Urinary bladder (tissue), 4 donors: ENCODE measurements around the gene SH3RF1. TPM values are rescaled to one million over a fixed set of nuclear protein-coding genes. Genes with fewer than 3 reads are reported as not detected.

ENCODE experiments used
- DNase-seq: peaks from one replicate; pipeline ENCODE4 v3.0.0-alpha.2; 2015; ENCODE audit errors: extremely low spot score
- H3K27ac ChIP-seq: one replicate; pipeline ENCODE4 v1.5.1; 2013; ENCODE audit warnings: low read depth, mild to moderate bottlenecking, moderate library complexity
- H3K36me3 ChIP-seq: one replicate; pipeline ENCODE4 v1.6.1; 2013; ENCODE audit warnings: mild to moderate bottlenecking, moderate library complexity; ENCODE audit not compliant: insufficient read depth
- H3K4me1 ChIP-seq: one replicate; pipeline ENCODE4 v1.6.1; 2013; ENCODE audit warnings: mild to moderate bottlenecking, moderate library complexity; ENCODE audit not compliant: insufficient read depth
- H3K4me3 ChIP-seq: one replicate; pipeline ENCODE4 v1.5.1; 2013; ENCODE audit warnings: low read depth, low read length
- WGBS: extraction: QIAGEN DNeasy Blood & Tissue Kit; methylation state at CpG from one replicate; pipeline ENCODE4 v1.1.7; 2013; 5-methylcytosine and 5-hydroxymethylcytosine counted together
- polyA plus RNA-seq: library from polyadenylated mRNA; stranded (reverse); fragments of 200-250 nt; gene quantifications from one replicate; pipeline ENCODE4 v1.2.3, GENCODE V29; 2013
- total RNA-seq: library from RNA; depleted of rRNA; stranded (reverse); fragments of >200 nt; gene quantifications from one replicate; pipeline ENCODE4 v1.2.3, GENCODE V29; 2014
- donor health status: healthy with polysubstance abuse.
- donor health status: healthy.

SH3RF1 gene
- total and polyA plus RNA-seq, 2 donors, result 7.7 to 11.1 TPM

GRCh38 chr4:169251291-169252235 is 19.2 kb downstream of the SH3RF1 start:
- Histone ChIP-seq H3K4me1 (peaks cover 2% of the 10 kb centered on the region), H3K27ac (no peak overlapping the region), H3K4me3 (no peak overlapping the region), H3K36me3 (no peaks in the 10 kb centered on the region)
- WGBS, result 88% methylated on average over 13 of the region's 13 CpGs
- DNase-seq, result no peak

- no peak for DNase-seq
- Histone ChIP-seq H3K36me3 (no peaks in the 10 kb centered on the region), H3K27ac (no peak overlapping the region), H3K4me1 (peaks cover 2% of the 10 kb centered on the region), H3K4me3 (no peak overlapping the region)
- 92% methylated on average over 1 of the region's 1 CpG for WGBS
Observed at GRCh38 chr4:169250796-169251195, 20.0 kb downstream of the SH3RF1 start.

GRCh38 chr4:169249999-169250398 is 20.8 kb downstream of the SH3RF1 start:
- no peak overlapping the region for H3K27ac ChIP-seq
- WGBS, result 80% methylated on average over 2 of the region's 2 CpGs
- no peak overlapping the region for H3K4me3 ChIP-seq
- no peak for DNase-seq
- no peaks in the 10 kb centered on the region for H3K36me3 ChIP-seq
- H3K4me1 ChIP-seq, result peaks cover 2% of the 10 kb centered on the region

- Histone ChIP-seq H3K36me3 (no peaks in the 10 kb centered on the region), H3K27ac (no peak overlapping the region), H3K4me3 (no peak overlapping the region), H3K4me1 (peaks cover 2% of the 10 kb centered on the region)
- whole genome bisulfite sequencing, result 64% methylated on average over 6 of the region's 6 CpGs
- DNase-seq, result no peak
Observed at GRCh38 chr4:169249214-169249973, 21.4 kb downstream of the SH3RF1 start.

GRCh38 chr4:169248645-169249044 is 22.1 kb downstream of the SH3RF1 start:
- Histone ChIP-seq H3K36me3 (no peaks in the 10 kb centered on the region), H3K4me3 (no peak overlapping the region), H3K4me1 (peaks cover 2% of the 10 kb centered on the region), H3K27ac (no peak overlapping the region)
- WGBS, result 96% methylated on average over 8 of the region's 8 CpGs
- no peak for DNase-seq

- H3K36me3 ChIP-seq, result no peaks in the 10 kb centered on the region
- WGBS, result 64% methylated on average over 2 of the region's 2 CpGs
- DNase-seq, result no peak
- H3K4me1 ChIP-seq, result peaks cover 2% of the 10 kb centered on the region
- H3K4me3 ChIP-seq, result no peak overlapping the region
- no peak overlapping the region for H3K27ac ChIP-seq
Observed at GRCh38 chr4:169246957-169247396, 23.8 kb downstream of the SH3RF1 start.

GRCh38 chr4:169246279-169246678 is 24.5 kb downstream of the SH3RF1 start:
- no peak for DNase-seq
- 84% methylated on average over 3 of the region's 3 CpGs for WGBS
- Histone ChIP-seq H3K4me1 (peaks cover 2% of the 10 kb centered on the region), H3K36me3 (no peaks in the 10 kb centered on the region), H3K4me3 (no peak overlapping the region), H3K27ac (no peak overlapping the region)

GRCh38 chr4:169245061-169245460 is 25.7 kb downstream of the SH3RF1 start:
- Histone ChIP-seq H3K36me3 (no peaks in the 10 kb centered on the region), H3K27ac (no peak overlapping the region), H3K4me3 (no peak overlapping the region), H3K4me1 (no peaks in the 10 kb centered on the region)
- no peak for DNase-seq
- 90% methylated on average over 2 of the region's 2 CpGs for WGBS

- DNase-seq, result no peak
- no peak overlapping the region for H3K27ac ChIP-seq
- no peaks in the 10 kb centered on the region for H3K4me1 ChIP-seq
- 82% methylated on average over 2 of the region's 2 CpGs for WGBS
- H3K4me3 ChIP-seq, result no peak overlapping the region
- H3K36me3 ChIP-seq, result no peaks in the 10 kb centered on the region
Observed at GRCh38 chr4:169243825-169244609, 26.7 kb downstream of the SH3RF1 start.

- H3K27ac ChIP-seq, result no peak overlapping the region
- no peak overlapping the region for H3K4me3 ChIP-seq
- peaks cover 2% of the 10 kb centered on the region for H3K4me1 ChIP-seq
- WGBS, result 84% methylated on average over 2 of the region's 2 CpGs
- DNase-seq, result no peak
- H3K36me3 ChIP-seq, result no peaks in the 10 kb centered on the region
Observed at GRCh38 chr4:169241464-169241863, 29.3 kb downstream of the SH3RF1 start.

- Histone ChIP-seq H3K36me3 (no peaks in the 10 kb centered on the region), H3K27ac (no peak overlapping the region), H3K4me1 (peaks cover 2% of the 10 kb centered on the region), H3K4me3 (no peak overlapping the region)
- no peak for DNase-seq
- 81% methylated on average over 7 of the region's 7 CpGs for WGBS
Observed at GRCh38 chr4:169239221-169239905, 31.4 kb downstream of the SH3RF1 start.

GRCh38 chr4:169238445-169238844 is 32.3 kb downstream of the SH3RF1 start:
- DNase-seq, result no peak
- Histone ChIP-seq H3K4me1 (peaks cover 2% of the 10 kb centered on the region), H3K27ac (no peak overlapping the region), H3K36me3 (no peaks in the 10 kb centered on the region), H3K4me3 (no peak overlapping the region)
- WGBS, result 58% methylated on average over 1 of the region's 1 CpG
